NCI-H187 (cell line): Measurements from ENCODE around the gene GPT2.
"Not testable (repeated sequence)": the region's sequence is repeated elsewhere in the genome, so short reads cannot be mapped to it uniquely, and the experiment has no call there.

Experiments
- DNase-seq, 2 experiments: peaks; one replicate each; lab custom pipeline; 2025; lab: John Stamatoyannopoulos, UW

GPT2 gene

GRCh38 chr16:46866286-46866685 is 17.9 kb upstream of the GPT2 start:
- DNase-seq: no peak

GRCh38 chr16:46867486-46867885 is 16.7 kb upstream of the GPT2 start:
- DNase-seq: not testable (repeated sequence)

- DNase-seq: not testable (repeated sequence)
These were observed 15.3 kb upstream of the GPT2 start for GRCh38 chr16:46868891-46869290.

GRCh38 chr16:46871597-46871996 is 12.6 kb upstream of the GPT2 start:
- no peak for DNase-seq

- no peak for DNase-seq
These were observed 11.0 kb upstream of the GPT2 start for GRCh38 chr16:46873201-46873600.

- DNase-seq: no peak
These were observed 8.9 kb upstream of the GPT2 start for GRCh38 chr16:46875243-46875642.

- DNase-seq: no peak
These were observed 1.7 kb upstream of the GPT2 start for GRCh38 chr16:46882304-46882939.

- DNase-seq: no peak
These were observed 1.2 kb upstream of the GPT2 start for GRCh38 chr16:46882940-46883307.

- DNase-seq: no peak
These were observed 841 bp upstream of the GPT2 start for GRCh38 chr16:46883353-46883689.

GRCh38 chr16:46884513-46885293 is 541 bp downstream of the GPT2 start:
- DNase-seq: no peak

- DNase-seq: no peak
These were observed 2.0 kb downstream of the GPT2 start for GRCh38 chr16:46885960-46886763.

- no peak for DNase-seq
These were observed 2.8 kb downstream of the GPT2 start for GRCh38 chr16:46886764-46887523.

- DNase-seq: no peak
These were observed 3.3 kb downstream of the GPT2 start for GRCh38 chr16:46887524-46887854.

GRCh38 chr16:46889245-46889941 is 5.2 kb downstream of the GPT2 start:
- no peak for DNase-seq

GRCh38 chr16:46889942-46890300 is 5.8 kb downstream of the GPT2 start:
- DNase-seq: no peak

- no peak for DNase-seq
These were observed 7.7 kb downstream of the GPT2 start for GRCh38 chr16:46891910-46892309.

- DNase-seq: no peak
These were observed 10.0 kb downstream of the GPT2 start for GRCh38 chr16:46894036-46894672.

- no peak for DNase-seq
These were observed 11.5 kb downstream of the GPT2 start for GRCh38 chr16:46895399-46896313.

GRCh38 chr16:46896314-46896968 is 12.3 kb downstream of the GPT2 start:
- no peak for DNase-seq

- DNase-seq: no peak
These were observed 13.3 kb downstream of the GPT2 start for GRCh38 chr16:46897471-46897870.
